ENCODE data around the gene ANKS1B. TPM values are rescaled to one million over a fixed set of nuclear protein-coding genes. Genes with fewer than 3 reads are reported as not detected.
A peak's percentile ranks its signal among the peaks of the same experiment; 100 is the strongest.

ANKS1B gene
- total and polyA plus RNA-seq, 11 donors = 0.62 to 5.8 (median 1.8) TPM

DNA sequence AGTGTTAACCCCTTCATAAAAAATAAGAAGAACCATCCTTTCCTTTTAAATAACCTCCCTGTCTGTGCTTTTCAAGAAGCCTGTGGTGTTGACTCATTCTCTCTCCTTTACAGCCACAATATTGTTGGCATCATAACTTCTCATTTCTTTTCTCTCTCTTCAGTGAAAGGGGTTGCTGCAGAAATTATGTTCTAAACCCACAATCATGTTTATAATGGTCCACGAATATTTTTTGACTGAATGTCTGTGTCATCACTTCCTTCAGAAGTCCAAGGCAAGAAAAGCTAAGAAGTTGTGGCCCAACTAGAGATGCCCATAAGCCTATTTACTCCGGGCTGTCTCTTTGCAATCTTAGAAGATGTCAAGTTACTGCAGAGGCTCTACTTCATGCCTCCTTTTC is 851.3 kb downstream of the ANKS1B start:
- intact Hi-C loops (cut with DNase I) = no loop called here
- H3K4me1 ChIP-seq = peaks cover 0 to 21% (median 0%) of the 10 kb centered on the region in 12 donors
- no peak for TF ChIP-seq CTCF (IDR thresholded peaks at IDR 0.05)
- no peak for TF ChIP-seq POLR2A (IDR thresholded peaks at IDR 0.05)
- H3K27me3 ChIP-seq = no peaks in the 10 kb centered on the region
- no peak overlapping the region for H3K27ac ChIP-seq
- ATAC-seq = no peak
- H3K9me3 ChIP-seq = no peaks in the 10 kb centered on the region
- H3K4me3 ChIP-seq = no peak overlapping the region
- DNase-seq = no peak
- WGBS, 4 donors = 25 to 81% (median 68%) methylated on average over 2 of the region's 2 CpGs
- no peaks in the 10 kb centered on the region for H3K36me3 ChIP-seq

GRCh38 chr12:99131751-99132199 is 853.0 kb downstream of the ANKS1B start:
- DNase-seq (peak; percentile 54 to 71 (median 70)), ATAC-seq (peak; percentile 67 to 96 (median 84))
- Histone ChIP-seq H3K4me3 (peak overlapping the region in 8 of 12 donors; percentile 8 to 45 (median 26)), H3K4me1 (peaks cover 0 to 19% (median 0%) of the 10 kb centered on the region in 12 donors), H3K27me3 (no peaks in the 10 kb centered on the region), H3K9me3 (no peaks in the 10 kb centered on the region), H3K36me3 (no peaks in the 10 kb centered on the region), H3K27ac (peak overlapping the region in 11 of 12 donors; percentile 29 to 89 (median 60))
- no peak for TF ChIP-seq POLR2A (IDR thresholded peaks at IDR 0.05)
- TF ChIP-seq CTCF (IDR thresholded peaks at IDR 0.05) = no peak
- 11 to 17% (median 14%) methylated on average over 7 of the region's 7 CpGs for WGBS, 4 donors
- intact Hi-C loops (cut with DNase I) = no loop called here

GRCh38 chr12:99130808-99131553 is 853.8 kb downstream of the ANKS1B start:
- ATAC-seq (peak in 3 of 4 donors; percentile 37 to 66 (median 39)), DNase-seq (no peak)
- no peak for TF ChIP-seq POLR2A (IDR thresholded peaks at IDR 0.05)
- no peak for TF ChIP-seq CTCF (IDR thresholded peaks at IDR 0.05)
- Histone ChIP-seq H3K4me1 (peaks cover 0 to 13% (median 0%) of the 10 kb centered on the region in 12 donors), H3K27ac (peak overlapping the region in 11 of 12 donors; percentile 29 to 89 (median 60)), H3K27me3 (no peaks in the 10 kb centered on the region), H3K9me3 (no peaks in the 10 kb centered on the region), H3K4me3 (peak overlapping the region in 8 of 12 donors; percentile 8 to 45 (median 26)), H3K36me3 (no peaks in the 10 kb centered on the region)
- 43 to 57% (median 55%) methylated on average over 3 of the region's 3 CpGs for WGBS, 4 donors
- intact Hi-C loops (cut with DNase I) = no loop called here

DNA sequence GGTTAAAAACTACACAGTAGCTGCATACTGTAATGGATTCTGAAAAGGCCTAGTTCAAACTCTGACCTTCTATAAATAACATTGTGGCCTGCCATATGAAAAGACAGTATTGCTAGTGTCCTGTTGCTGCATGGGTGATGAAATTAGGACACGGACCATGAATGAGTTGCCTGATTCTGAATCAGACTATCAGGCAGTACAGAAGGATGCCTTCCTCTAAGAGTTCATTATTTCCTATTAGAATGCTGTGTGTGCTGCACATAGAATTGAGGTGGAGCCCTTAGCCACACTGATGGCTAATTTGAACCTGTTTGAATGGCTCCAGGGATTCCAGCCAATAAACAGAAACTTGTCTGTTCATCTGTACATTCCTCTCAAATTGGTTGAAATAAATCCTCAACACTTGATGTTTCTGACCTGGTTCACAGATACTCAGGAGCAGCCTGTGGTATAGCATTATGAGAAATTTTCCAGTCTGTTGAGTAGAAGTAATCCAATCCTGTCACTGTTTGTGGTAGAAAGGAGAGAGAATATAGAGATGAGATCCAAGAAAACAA is 856.4 kb downstream of the ANKS1B start:
- H3K9me3 ChIP-seq = no peaks in the 10 kb centered on the region
- no peak for TF ChIP-seq POLR2A (IDR thresholded peaks at IDR 0.05)
- TF ChIP-seq CTCF (IDR thresholded peaks at IDR 0.05) = no peak
- 30 to 79% (median 43%) methylated on average over 1 of the region's 1 CpG for WGBS, 4 donors
- peaks cover 0 to 13% (median 0%) of the 10 kb centered on the region in 12 donors for H3K4me1 ChIP-seq
- no peak overlapping the region for H3K4me3 ChIP-seq
- no peaks in the 10 kb centered on the region for H3K27me3 ChIP-seq
- H3K27ac ChIP-seq = no peak overlapping the region
- no peak for ATAC-seq
- intact Hi-C loops (cut with DNase I) = no loop called here
- H3K36me3 ChIP-seq = no peaks in the 10 kb centered on the region
- DNase-seq = no peak
